GM21447 (cell line): Measurements from ENCODE around the gene OR2W1.

Source experiments
- ATAC-seq: cut with Tn5 transposase; IDR thresholded peaks from one replicate; pipeline ENCODE4 v1.9.1; 2021; ENCODE audit not compliant: unreplicated experiment

Gene OR2W1

GRCh38 chr6:29005183-29005885, 39.6 kb downstream of the OR2W1 start, which contains the start of gene ZNF311:
TSS of gene ZNF311 (minus strand) at chr6:29005315. CDS start at chr6:29003954, 1,361 bp downstream.
- ATAC-seq, result no peak

GRCh38 chr6:28996844-28997510, 48.0 kb downstream of the OR2W1 start:
- no peak for ATAC-seq

- ATAC-seq, result no peak
Measured at GRCh38 chr6:28995093-28995650, 49.8 kb downstream of the OR2W1 start.
